ENCODE measurements around the gene CELF2.

Gene CELF2

DNA sequence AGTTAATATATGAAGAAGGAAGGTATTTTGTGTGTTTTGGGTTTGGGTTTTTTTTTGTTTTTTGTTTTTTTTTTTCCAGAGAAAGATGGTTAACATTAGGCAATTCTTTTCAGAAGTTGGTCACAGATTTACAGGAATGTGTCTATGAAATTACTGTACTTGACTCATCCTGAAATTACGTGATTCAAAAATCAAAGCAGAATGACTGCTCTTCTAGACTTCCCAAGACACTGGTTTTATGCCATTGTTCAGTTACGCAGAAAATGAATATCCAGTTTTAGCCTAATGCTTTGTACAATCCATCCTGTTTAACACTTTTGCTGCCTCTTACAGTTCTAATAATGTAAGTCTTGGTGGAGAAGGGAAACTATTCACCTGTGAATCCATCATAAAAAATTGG lies 39.7 kb upstream of the CELF2 start:
- peak; percentile 13 for DNase-seq (ENCODE audit: low read depth)
- no peak overlapping the region for H3K4me3 ChIP-seq (replicated peaks; ENCODE audit: low read depth, low read length)
- TF ChIP-seq, protein P1, sequence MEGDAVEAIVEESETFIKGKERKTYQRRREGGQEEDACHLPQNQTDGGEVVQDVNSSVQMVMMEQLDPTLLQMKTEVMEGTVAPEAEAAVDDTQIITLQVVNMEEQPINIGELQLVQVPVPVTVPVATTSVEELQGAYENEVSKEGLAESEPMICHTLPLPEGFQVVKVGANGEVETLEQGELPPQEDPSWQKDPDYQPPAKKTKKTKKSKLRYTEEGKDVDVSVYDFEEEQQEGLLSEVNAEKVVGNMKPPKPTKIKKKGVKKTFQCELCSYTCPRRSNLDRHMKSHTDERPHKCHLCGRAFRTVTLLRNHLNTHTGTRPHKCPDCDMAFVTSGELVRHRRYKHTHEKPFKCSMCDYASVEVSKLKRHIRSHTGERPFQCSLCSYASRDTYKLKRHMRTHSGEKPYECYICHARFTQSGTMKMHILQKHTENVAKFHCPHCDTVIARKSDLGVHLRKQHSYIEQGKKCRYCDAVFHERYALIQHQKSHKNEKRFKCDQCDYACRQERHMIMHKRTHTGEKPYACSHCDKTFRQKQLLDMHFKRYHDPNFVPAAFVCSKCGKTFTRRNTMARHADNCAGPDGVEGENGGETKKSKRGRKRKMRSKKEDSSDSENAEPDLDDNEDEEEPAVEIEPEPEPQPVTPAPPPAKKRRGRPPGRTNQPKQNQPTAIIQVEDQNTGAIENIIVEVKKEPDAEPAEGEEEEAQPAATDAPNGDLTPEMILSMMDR (IDR thresholded peaks at IDR 0.05; ENCODE audit: low read length, missing control alignments): no peak

DNA sequence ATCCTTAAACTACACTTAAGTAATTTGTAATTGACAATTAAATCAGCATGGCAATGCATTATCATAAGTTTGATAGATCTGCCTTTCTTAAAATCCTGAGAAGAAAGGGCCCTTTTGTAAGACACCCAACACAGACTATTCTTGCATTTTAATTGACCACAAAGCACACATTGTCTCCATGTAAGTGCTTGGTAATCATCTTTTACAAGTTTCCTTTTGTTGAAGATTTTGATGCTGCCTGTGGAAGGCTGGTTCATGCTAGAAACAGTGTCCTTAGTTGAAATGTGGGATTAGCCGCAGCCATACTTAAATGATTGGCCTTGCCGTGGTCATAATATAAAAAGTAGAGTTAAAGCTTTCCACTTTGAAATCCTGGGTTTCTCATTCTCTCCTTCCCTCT lies 32.3 kb upstream of the CELF2 start:
- TF ChIP-seq, protein P1 (IDR thresholded peaks at IDR 0.05; ENCODE audit: low read length, missing control alignments): no peak
- no peak for DNase-seq (ENCODE audit: low read depth)

DNA sequence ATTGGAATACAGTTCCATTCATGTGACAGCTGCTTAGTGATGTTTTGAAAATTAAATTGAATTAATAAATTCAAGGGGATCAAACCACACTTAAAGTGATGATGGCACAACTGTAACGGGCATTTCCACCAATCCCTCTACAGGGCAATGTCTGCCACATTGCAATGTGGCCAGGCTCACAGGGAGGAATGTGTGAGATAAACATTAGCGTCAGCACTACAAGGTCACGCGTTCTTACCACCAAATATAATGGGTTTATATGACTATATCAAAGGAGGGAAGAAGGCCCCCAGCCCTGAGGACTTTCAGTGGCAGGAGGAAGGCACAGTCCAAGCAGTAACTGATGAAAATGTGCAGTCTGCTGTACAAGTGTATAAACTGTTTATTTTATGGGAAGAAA lies 31.1 kb upstream of the CELF2 start:
- TF ChIP-seq, protein P1 (IDR thresholded peaks at IDR 0.05; ENCODE audit: low read length, missing control alignments): no peak
- no peak for DNase-seq (ENCODE audit: low read depth)
- H3K4me3 ChIP-seq (replicated peaks; ENCODE audit: low read depth, low read length): no peak overlapping the region

More for the DNA sequence above, 32.3 kb upstream of the CELF2 start:
- no peak overlapping the region for H3K4me3 ChIP-seq (replicated peaks; ENCODE audit: low read depth, low read length)

DNA sequence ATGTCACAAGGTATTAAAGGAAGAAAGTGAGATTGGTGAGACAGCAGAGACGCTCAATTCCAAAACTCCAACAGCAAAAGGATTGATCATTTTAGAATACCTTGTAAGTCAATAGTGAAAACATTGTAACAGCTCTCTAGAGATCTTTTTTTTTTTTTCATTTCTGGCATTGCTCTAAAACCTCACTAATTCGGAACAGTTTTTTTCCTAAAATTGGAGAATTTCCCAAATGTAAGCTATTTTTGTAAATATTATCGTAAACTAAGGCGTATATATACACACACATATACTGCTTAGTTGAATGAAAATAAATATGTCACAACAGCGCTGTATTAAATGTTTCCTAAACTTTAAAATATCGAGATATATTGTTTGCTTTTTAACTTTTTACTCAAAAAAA lies 30.6 kb upstream of the CELF2 start:
- TF ChIP-seq, protein P1 (IDR thresholded peaks at IDR 0.05; ENCODE audit: low read length, missing control alignments): no peak
- DNase-seq (ENCODE audit: low read depth): no peak
- H3K4me3 ChIP-seq (replicated peaks; ENCODE audit: low read depth, low read length): no peak overlapping the region

DNA sequence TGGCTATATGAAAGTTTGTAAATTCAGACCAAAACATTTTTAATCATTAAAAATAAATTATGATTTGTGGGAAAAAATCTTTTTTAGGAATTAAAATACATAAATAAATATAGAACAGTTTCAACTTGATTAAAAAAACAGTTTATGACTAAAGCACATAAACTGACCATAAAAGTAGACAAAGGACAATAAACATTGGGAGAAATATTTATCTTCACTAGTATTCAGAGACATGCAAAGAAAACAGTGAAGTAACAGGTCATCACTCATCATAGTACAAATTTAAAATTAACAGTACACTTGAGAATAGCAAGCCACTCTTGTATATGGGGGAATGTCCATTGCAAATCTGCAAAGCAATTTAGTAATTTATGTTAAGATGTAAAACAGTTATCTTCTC lies 28.0 kb upstream of the CELF2 start:
- no peak overlapping the region for H3K4me3 ChIP-seq (replicated peaks; ENCODE audit: low read depth, low read length)
- DNase-seq (ENCODE audit: low read depth): no peak
- TF ChIP-seq, protein P1 (IDR thresholded peaks at IDR 0.05; ENCODE audit: low read length, missing control alignments): no peak

DNA sequence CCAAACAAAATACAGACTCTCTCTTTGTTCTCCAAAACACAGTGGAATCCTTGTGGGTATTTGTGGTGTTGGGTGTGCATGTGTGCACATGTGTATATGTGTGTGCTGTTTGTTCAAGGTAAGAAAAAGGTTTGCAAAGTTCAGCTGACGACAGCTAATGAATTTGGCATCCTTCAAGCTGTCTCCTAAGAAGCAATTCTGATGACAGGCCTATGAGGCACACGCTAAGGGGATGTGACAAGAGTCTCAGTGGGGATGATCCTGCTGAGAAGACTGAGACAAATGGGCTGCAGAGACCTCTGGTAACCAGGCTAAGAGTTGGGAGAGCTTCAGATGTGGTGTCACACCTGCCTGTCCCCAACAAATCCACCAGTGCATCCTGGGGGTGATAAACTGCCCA lies 26.5 kb upstream of the CELF2 start:
- no peak for DNase-seq (ENCODE audit: low read depth)
- TF ChIP-seq, protein P1 (IDR thresholded peaks at IDR 0.05; ENCODE audit: low read length, missing control alignments): no peak
- H3K4me3 ChIP-seq (replicated peaks; ENCODE audit: low read depth, low read length): no peak overlapping the region

DNA sequence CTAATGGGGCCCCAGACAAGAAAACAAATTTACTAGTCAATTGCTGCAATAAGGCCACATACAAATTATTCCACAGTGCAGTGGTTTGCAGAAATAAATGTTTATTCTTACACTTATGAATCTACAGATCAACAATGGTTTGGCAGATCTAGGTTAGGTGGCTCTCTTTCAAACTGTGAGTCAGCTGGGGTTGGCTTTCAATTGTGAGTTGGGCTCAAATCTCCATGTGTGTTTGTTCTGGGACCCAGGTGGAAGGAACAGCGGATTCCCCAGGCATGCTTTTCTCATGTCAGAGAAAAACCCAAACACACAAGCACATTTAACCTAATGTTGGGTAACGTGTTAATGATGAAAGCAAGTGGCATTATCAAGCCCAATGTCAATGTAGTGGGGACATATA lies 25.6 kb upstream of the CELF2 start:
- TF ChIP-seq, protein P1 (IDR thresholded peaks at IDR 0.05; ENCODE audit: low read length, missing control alignments): no peak
- no peak for DNase-seq (ENCODE audit: low read depth)
- H3K4me3 ChIP-seq (replicated peaks; ENCODE audit: low read depth, low read length): no peak overlapping the region
